H9 (cell line): ENCODE results near the gene TPRX2. TPM values are rescaled to one million over a fixed set of nuclear protein-coding genes. Genes with fewer than 3 reads are reported as not detected.

Experiments used
- total RNA-seq: library from RNA; stranded (reverse); gene quantifications from 2 replicates; pipeline ENCODE4 v1.2.1, GENCODE V29; 2021

TPRX2 gene
- total RNA-seq, 1 experiment from 2014 or later = not detected

Other genes with a start within 250 kb of the TPRX2 start
- 18.7 and 19.7 TPM in 2 replicates for gene EHD2, start 145.8 kb upstream of the TPRX2 start, total RNA-seq
- gene NOP53, start 113.7 kb upstream of the TPRX2 start, total RNA-seq = 325 and 332 TPM in 2 replicates
- gene SELENOW, start 80.5 kb upstream of the TPRX2 start, total RNA-seq = 377 and 388 TPM in 2 replicates
- gene TPRX1, start 54.7 kb upstream of the TPRX2 start, total RNA-seq = not detected in 2 replicates
- gene CRX, start 37.3 kb upstream of the TPRX2 start, total RNA-seq = 0.13 and 0.15 TPM in 2 replicates
- gene SULT2A1, start 27.1 kb downstream of the TPRX2 start, total RNA-seq = not detected in 2 replicates
- not detected in 2 replicates for gene BSPH1, start 132.9 kb downstream of the TPRX2 start, total RNA-seq
- not detected in 2 replicates for gene ELSPBP1, start 135.4 kb downstream of the TPRX2 start, total RNA-seq
- not detected in 2 replicates for gene CABP5, start 184.8 kb downstream of the TPRX2 start, total RNA-seq